GM18499 (cell line): ENCODE measurements around the gene ZNF267.
"Not testable (repeated sequence)": the region's sequence is repeated elsewhere in the genome, so short reads cannot be mapped to it uniquely, and the experiment has no call there.

Experiments
- ATAC-seq: cut with Tn5 transposase; IDR thresholded peaks from one replicate; pipeline ENCODE4 v1.9.1; 2021; ENCODE audit warnings: moderate number of reproducible peaks; ENCODE audit not compliant: insufficient read depth, unreplicated experiment

The ZNF267 gene

DNA sequence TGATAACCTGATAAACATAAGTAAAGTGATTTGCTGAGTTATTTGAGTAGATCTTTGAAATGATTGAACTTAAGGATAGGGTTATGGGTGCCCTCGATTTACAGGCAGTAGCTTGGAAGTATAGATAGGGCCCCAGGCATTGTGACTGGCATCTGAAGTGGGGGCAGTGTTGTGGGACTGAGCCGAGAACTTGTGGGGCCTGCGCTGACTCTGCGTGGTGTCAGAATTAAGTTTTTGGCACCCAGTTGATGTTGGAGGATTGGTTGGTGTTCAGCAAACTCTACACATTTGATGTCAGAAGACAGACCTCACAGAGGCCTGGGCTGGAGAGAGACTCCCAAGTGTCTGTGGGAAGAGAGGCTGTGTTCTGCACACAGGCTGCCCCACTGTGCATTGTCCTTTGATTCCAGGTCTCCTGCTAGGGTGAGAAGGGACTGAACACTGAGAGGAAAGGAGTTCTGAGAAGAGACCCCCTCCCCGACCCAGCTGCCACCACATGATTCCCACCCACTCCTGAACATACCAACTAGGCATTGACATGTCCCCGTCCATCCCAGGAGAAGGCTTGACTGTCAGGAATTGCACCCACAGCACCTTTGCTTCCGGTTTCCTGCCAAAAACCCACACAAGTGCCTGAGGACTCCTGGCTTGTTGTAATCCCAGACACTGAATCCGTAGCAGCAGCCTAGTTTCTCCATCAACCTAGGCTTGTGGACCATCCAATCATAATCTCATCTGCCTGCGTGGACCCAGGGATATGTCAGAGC is 4.5 kb downstream of the ZNF267 start:
- ATAC-seq = no peak

DNA sequence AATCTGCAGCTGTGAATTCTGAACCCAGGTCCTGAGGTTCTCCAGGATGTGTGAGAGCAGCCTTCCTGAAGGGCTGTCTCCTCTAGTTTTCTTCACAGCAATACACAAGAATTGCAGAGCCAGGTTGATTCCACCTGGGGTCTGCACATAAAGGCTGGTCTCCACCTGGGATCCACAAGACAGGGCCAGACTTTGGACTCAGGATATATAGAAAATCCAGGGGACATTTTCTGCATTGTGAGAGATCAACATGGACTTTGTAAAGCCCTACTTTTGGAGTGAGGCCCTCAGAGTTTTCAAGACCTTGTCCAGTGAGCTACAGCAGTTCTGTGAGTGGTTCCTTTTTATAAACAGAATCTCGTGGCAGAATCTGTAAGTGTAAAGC is 6.3 kb downstream of the ZNF267 start:
- ATAC-seq = no peak

DNA sequence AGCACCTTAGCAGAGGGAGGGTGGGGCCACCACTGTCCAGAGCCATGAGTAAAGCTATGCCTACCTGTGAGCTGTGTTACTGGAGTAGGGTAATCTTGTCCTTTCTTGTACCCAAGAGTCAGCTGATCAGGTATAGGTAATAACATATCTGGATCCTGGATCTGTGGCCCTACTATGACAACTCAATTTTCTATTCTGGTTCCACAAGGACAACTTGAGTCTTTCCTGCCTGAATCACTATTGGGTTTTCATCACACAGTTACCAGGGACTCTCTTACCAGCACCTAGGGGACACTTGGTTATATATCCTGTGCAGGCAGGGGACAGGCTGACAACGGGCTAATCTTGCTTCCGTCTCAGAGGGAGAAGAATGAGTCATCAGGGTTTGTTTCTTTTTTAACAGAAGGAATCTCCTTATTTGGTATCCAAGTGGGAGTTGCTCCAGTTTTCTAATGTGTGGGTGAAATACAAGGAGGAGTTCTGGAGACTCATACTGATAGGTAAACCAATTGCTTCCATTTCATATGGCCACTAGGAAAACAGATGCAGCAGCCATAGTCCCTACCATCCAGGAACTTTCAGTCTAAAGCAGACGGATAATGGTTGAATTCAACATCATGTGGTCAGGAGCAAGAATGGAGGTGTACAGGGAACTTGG is 6.8 kb downstream of the ZNF267 start:
- ATAC-seq = peak; percentile 34

DNA sequence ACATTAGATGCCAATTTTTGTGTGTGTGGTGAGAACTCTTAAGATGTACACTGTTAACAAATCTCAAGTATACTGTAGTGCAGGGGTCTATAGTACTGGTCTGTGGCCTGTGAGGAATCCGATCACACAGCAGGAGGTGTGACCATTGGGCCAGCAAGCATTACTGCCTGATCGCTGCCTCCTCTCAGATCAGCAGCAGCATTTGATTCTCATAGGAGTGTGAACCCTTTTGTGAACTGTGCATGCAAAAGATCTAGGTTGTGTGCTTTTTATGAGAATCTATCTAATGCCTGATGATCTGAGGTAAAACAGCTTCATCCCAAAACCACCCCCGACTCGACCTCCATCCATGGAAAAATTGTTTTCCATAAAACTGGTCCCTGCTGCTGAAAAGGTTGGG is 12.6 kb downstream of the ZNF267 start:
- no peak for ATAC-seq

DNA sequence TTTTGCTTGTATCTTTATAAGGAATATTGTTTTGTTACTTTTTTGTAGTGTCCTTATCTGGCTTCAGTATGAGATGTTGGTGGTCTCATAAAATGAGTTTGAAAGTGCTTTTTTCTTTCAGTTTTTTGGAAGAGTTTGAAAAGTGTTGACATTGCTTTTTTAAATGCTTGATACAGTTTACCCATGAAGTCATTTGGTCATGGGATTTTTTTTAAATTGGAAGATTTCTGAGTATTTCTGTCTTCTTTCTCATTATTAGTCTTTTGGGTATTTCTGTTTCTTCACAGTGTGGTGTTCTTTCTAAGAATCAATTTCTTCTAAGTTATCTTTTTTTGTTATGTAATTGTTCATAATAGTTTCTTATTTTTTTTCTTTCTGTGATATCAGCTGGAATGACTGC is 15.1 kb downstream of the ZNF267 start:
- no peak for ATAC-seq

DNA sequence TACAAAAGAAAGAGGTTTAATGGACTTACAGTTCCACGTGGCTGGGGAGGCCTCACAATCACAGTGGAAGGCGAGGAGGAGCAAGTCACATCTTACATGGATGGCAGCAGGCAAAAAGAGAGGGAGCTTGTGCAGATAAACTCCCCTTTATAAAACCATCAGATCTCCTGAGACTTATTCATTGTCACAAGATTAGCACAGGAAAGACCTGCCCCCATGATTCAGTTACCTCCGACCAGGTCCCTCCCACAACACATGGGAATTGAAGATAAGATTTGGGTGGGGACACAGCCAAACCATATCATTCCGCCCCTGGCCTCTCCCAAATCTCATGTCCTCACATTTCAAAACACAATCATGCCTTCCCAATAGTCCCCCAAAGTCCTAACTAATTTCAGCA is 18.5 kb downstream of the ZNF267 start:
- ATAC-seq = not testable (repeated sequence)

DNA sequence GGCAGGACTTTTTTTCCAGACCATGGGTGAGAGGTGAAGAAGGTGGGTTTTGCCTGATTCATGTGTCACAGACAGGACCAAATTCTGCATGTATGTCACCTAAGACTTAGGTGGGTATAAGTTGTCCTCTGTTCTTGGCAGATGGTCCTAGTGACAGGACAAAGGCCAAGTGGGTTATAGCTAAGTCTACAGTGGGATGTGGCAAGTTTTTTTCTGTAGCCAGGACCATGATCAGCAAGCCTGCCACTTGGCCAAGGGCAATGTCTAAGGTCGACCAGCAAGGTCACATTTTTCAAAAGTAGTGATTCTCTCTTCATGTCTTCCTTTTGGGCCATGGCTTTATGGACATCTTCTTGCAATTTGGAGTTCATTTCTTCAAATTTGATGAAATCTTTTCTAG is 20.2 kb downstream of the ZNF267 start:
- ATAC-seq = no peak

DNA sequence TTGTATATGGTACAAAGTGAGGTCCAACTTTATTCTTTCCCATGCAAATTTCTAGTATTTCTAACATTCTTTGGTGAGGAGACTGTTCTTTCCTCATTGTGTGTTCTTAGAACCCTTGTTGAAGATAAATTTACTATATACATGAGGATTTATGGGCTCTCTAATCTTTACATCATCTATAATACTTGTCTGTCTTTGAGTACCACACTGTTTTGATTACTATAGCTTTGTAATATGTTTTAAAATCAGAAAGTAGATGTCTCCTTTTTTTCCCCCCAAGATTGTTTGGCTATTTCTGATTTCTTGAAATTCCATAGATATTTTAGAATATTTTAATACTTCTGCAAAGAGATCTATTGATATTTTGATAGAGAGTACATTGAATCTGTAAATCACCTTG is 23.7 kb downstream of the ZNF267 start:
- ATAC-seq = no peak

DNA sequence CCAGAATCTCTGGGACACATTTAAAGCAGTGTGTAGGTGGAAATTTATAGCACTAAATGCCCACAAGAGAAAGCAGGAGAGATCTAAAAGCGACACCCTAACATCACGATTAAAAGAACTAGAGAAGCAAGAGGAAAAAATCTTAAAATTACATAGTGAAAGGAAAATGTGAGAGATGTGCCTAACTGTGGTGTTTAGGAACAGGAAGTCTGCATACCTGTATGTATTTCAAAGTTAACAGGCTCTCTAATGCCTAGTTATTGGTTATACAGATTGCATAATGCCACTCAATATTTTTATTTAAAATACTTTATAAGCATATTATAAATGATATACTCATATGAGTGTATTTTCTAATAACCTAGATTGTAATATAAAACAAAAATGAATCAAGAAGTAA is 25.9 kb downstream of the ZNF267 start:
- no peak for ATAC-seq

DNA sequence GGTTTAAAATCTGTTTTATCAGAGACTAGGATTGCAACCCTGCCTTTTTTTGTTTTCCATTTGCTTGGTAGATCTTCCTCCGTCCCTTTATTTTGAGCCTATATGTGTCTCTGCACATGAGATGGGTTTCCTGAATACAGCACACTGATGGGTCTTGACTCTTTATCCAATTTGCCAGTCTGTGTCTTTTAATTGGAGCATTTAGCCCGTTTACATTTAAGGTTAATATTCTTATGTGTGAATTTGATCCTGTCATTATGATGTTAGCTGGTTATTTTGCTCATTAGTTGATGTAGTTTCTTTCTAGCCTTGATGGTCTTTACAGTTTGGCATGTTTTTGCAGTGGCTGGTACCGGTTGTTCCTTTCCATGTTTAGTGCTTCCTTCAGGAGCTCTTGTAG is 31.0 kb downstream of the ZNF267 start:
- not testable (repeated sequence) for ATAC-seq

DNA sequence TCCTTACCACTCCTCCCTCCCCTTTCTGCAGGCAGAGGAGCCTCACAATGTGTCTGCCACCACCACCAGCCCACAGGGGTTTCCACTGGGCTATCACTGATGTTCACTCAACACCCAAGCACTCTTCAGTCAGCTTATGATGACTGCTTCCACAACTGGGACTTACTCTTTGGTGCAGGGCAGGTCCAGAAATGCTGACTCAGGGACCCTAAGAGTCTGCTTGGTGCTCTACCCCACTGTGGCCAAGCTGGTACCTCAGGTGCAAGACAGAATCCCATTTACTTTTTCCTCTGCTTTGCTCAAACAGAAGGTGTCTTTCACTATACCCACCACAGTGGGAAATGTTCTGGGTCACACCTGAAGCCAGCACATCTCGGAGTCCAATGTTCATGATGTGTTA is 40.1 kb downstream of the ZNF267 start:
- no peak for ATAC-seq

DNA sequence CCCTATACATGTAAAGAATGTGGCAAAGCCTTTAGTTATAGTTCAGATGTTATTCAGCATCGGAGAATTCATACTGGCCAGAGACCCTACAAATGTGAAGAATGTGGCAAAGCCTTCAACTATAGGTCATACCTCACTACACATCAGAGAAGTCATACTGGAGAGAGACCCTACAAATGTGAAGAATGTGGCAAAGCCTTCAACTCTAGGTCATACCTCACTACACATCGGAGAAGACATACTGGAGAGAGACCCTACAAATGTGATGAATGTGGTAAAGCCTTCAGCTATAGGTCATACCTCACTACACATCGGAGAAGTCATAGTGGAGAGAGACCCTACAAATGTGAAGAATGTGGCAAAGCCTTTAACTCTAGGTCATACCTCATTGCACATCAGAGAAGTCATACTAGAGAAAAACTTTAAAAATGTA is 42.5 kb downstream of the ZNF267 start:
- ATAC-seq = no peak

DNA sequence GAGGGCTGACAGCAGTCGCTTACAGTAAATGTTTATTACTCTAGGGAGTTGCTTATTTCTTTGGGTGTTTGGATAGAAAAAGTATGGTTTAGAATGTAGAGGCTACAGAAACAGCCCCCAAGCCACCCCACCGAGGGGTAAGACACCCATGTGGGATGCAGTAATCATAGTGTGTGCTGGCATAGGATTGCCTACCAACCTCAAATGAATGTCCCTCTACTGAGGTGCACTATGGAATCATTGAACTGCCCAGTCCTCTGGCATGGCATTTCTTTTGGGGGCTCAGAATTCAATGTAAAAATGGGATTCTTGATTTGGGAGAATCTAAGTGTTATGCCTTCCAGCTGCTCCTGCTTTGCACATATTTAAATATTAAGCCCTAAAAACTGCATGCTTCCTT is 46.8 kb downstream of the ZNF267 start:
- no peak for ATAC-seq

DNA sequence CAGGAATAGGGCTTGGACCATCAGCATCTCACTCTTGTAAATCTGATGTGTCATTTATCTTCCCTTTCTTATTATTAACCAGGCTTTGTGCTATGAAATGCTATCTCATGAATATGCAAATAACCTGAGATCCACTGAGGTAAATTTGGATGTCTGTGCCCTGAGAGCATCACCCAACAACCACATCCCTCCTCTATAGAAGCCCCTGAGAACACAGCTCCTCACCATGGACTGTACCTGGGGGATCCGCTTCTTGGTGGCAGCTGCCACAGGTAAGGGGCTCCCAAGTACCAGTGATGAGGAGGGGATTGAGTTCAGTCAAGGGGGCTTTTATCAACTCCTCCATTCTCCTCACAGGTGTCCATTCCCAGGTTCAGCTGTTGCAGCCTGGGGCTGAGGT is 78.2 kb downstream of the ZNF267 start:
- not testable (repeated sequence) for ATAC-seq

DNA sequence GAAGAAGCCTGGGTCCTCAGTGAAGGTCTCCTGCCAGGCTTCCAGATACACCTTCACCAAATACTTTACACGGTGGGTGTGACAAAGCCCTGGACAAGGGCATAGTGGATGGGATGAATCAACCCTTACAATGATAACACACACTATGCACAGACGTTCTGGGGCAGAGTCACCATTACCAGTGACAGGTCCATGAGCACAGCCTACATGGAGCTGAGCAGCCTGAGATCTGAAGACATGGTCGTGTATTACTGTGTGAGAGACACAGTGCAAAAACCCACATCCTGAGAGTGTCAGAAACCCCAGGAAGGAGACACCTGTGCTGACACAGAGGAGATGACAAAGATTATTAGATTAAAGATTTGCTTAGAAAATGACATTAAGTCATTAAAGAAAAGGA is 78.6 kb downstream of the ZNF267 start:
- ATAC-seq = not testable (repeated sequence)

DNA sequence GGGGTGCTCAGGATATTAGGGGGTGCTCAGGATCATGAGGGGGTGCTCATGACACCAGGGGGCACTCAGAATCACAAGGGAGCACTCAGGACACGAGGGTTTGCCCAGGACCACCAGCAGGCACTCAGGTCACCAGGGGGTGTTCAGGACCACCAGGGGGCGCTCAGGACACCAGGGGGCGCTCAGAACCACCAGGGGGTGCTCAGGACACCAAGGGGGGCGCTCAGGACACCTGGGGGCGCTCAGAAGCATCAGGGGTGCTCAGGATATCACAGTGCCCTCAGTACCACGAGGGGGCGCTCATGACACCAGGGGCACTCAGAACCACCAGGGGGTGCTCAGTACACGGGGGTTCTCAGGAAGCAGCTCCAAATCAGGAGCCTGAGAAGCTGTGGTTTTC is 82.6 kb downstream of the ZNF267 start:
- not testable (repeated sequence) for ATAC-seq

DNA sequence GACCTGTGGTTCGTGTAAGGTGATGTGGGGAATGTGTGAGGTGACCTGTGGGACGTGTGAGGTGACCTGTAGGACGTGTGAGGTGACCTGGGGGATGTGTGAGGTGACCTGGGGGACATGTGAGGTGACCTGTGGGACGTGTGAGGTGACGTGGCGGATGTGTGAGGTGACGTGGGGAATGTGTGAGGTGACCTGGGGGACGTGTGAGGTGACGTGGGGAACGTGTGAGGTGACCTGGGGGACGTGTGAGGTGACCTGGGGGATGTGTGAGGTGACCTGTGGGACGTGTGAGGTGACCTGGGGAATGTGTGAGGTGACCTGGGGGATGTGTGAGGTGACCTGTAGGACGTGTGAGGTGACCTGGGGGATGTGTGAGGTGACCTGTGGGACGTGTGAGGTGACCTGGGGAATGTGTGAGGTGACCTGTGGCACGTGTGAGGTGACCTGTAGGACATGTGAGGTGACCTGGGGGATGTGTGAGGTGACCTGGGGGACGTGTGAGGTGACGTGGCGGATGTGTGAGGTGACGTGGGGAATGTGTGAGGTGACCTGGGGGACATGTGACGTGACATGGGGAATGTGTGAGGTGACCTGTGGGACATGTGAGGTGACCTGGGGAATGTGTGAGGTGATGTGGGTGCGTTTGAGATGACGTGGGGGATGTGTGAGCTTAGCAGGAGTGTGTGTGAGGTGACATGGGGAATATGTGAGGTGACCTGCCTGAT is 86.7 kb downstream of the ZNF267 start:
- not testable (repeated sequence) for ATAC-seq
